ENCODE data around the gene NEK4.
A peak's percentile ranks its signal among the peaks of the same experiment; 100 is the strongest.

Gene NEK4

GRCh38 chr3:52715714-52716305 lies 54.9 kb downstream of the NEK4 start:
- Mint-ChIP-seq H3K36me3 (ENCODE audit: low read depth) (peaks cover 57% of the 10 kb centered on the region), H3K4me3 (peak overlapping the region in 1 of 3 experiments; percentile 9), H3K9me3 (peaks cover 9% of the 10 kb centered on the region), H3K4me1 (no peaks in the 10 kb centered on the region), H3K27me3 (ENCODE audit: low read depth) (no peaks in the 10 kb centered on the region), H3K27ac (no peak overlapping the region)
- no peak for TF ChIP-seq CTCF (IDR thresholded peaks at IDR 0.05; ENCODE audit: unreplicated experiment in 3 of 3)

GRCh38 chr3:52714335-52715302 lies 56.1 kb downstream of the NEK4 start:
- H3K4me3 Mint-ChIP-seq = no peak overlapping the region
- H3K27me3 Mint-ChIP-seq (ENCODE audit: low read depth) = no peaks in the 10 kb centered on the region
- H3K9me3 Mint-ChIP-seq = peaks cover under 1% of the 10 kb centered on the region
- H3K4me1 Mint-ChIP-seq = no peaks in the 10 kb centered on the region
- TF ChIP-seq CTCF (IDR thresholded peaks at IDR 0.05; ENCODE audit: unreplicated experiment in 3 of 3) = no peak
- H3K36me3 Mint-ChIP-seq (ENCODE audit: low read depth) = peaks cover 45% of the 10 kb centered on the region
- H3K27ac Mint-ChIP-seq = no peak overlapping the region

GRCh38 chr3:52712291-52713212 lies 58.2 kb downstream of the NEK4 start:
- Mint-ChIP-seq H3K27ac (no peak overlapping the region), H3K27me3 (ENCODE audit: low read depth) (no peaks in the 10 kb centered on the region), H3K36me3 (ENCODE audit: low read depth) (peaks cover 39% of the 10 kb centered on the region), H3K4me1 (peaks cover 2% of the 10 kb centered on the region), H3K4me3 (no peak overlapping the region), H3K9me3 (no peaks in the 10 kb centered on the region)
- no peak for TF ChIP-seq CTCF (IDR thresholded peaks at IDR 0.05; ENCODE audit: unreplicated experiment in 3 of 3)

- H3K4me1 Mint-ChIP-seq = peaks cover 11% of the 10 kb centered on the region
- H3K27ac Mint-ChIP-seq = no peak overlapping the region
- no peak overlapping the region for H3K4me3 Mint-ChIP-seq
- no peaks in the 10 kb centered on the region for H3K27me3 Mint-ChIP-seq (ENCODE audit: low read depth)
- TF ChIP-seq CTCF (IDR thresholded peaks at IDR 0.05; ENCODE audit: unreplicated experiment in 3 of 3) = no peak
- H3K36me3 Mint-ChIP-seq (ENCODE audit: low read depth) = peaks cover 30% of the 10 kb centered on the region
- H3K9me3 Mint-ChIP-seq = no peaks in the 10 kb centered on the region
Observed at GRCh38 chr3:52710512-52710911, 60.2 kb downstream of the NEK4 start.

GRCh38 chr3:52707585-52707984 lies 63.2 kb downstream of the NEK4 start:
- H3K36me3 Mint-ChIP-seq (ENCODE audit: low read depth) = peaks cover 20% of the 10 kb centered on the region
- no peak for TF ChIP-seq CTCF (IDR thresholded peaks at IDR 0.05; ENCODE audit: unreplicated experiment in 3 of 3)
- H3K4me3 Mint-ChIP-seq = peak overlapping the region; percentile 81 to 98 (median 87)
- H3K27me3 Mint-ChIP-seq (ENCODE audit: low read depth) = no peaks in the 10 kb centered on the region
- H3K9me3 Mint-ChIP-seq = no peaks in the 10 kb centered on the region
- peak overlapping the region in 1 of 3 experiments; percentile 54 for H3K27ac Mint-ChIP-seq
- peaks cover 26% of the 10 kb centered on the region for H3K4me1 Mint-ChIP-seq

Data from nephron (organoid).